ENCODE results near the gene EBLN1.

- no peak for TF ChIP-seq POLR2A (IDR thresholded peaks at IDR 0.05)
- TF ChIP-seq, protein P1, sequence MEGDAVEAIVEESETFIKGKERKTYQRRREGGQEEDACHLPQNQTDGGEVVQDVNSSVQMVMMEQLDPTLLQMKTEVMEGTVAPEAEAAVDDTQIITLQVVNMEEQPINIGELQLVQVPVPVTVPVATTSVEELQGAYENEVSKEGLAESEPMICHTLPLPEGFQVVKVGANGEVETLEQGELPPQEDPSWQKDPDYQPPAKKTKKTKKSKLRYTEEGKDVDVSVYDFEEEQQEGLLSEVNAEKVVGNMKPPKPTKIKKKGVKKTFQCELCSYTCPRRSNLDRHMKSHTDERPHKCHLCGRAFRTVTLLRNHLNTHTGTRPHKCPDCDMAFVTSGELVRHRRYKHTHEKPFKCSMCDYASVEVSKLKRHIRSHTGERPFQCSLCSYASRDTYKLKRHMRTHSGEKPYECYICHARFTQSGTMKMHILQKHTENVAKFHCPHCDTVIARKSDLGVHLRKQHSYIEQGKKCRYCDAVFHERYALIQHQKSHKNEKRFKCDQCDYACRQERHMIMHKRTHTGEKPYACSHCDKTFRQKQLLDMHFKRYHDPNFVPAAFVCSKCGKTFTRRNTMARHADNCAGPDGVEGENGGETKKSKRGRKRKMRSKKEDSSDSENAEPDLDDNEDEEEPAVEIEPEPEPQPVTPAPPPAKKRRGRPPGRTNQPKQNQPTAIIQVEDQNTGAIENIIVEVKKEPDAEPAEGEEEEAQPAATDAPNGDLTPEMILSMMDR (IDR thresholded peaks at IDR 0.05): no peak
Measured at GRCh38 chr10:22226599-22226998, 8.8 kb upstream of the EBLN1 start.

Measured in right lobe of liver (tissue), 4 donors.